HepG2 (cell line): ENCODE results near the gene STXBP4. TPM values are rescaled to one million over a fixed set of nuclear protein-coding genes. Genes with fewer than 3 reads are reported as not detected.
A peak's percentile ranks its signal among the peaks of the same experiment; 100 is the strongest.

Experiments
- DPF2 ChIP-seq: sonication (generic); formaldehyde crosslinking; IDR thresholded peaks from 2 replicates; pipeline ENCODE4 v1.4.0; 2020; ENCODE audit warnings: mild to moderate bottlenecking, low read depth, missing genetic modification reagents, borderline replicate concordance
- EED ChIP-seq: sonication (generic); formaldehyde crosslinking; IDR thresholded peaks from 2 replicates; pipeline ENCODE4 v1.5.0; 2020; ENCODE audit warnings: mild to moderate bottlenecking, missing genetic modification reagents
- IKZF4 ChIP-seq: sonication (generic); formaldehyde crosslinking; IDR thresholded peaks from 2 replicates; pipeline ENCODE4 v1.5.1; 2020; ENCODE audit warnings: borderline replicate concordance, mild to moderate bottlenecking, low read depth, missing genetic modification reagents; ENCODE audit errors: not compliant biosample characterization
- RFX5 ChIP-seq: IDR thresholded peaks from 2 replicates; pipeline ENCODE4 v1.6.1; 2011; ENCODE audit warnings: low read depth, low read length, improper control_type of control experiment
- RXRB ChIP-seq: IDR thresholded peaks from 2 replicates; pipeline ENCODE4 v1.6.1; 2016; ENCODE audit warnings: borderline replicate concordance, missing genetic modification reagents, missing compliant biosample characterization
- SMC3 ChIP-seq: IDR thresholded peaks from 2 replicates; pipeline ENCODE4 v1.6.1; 2011; ENCODE audit warnings: low read length, improper control_type of control experiment
- SNRNP70 ChIP-seq: fragments of 200-400 bp; formaldehyde crosslinking; IDR thresholded peaks from 2 replicates; pipeline ENCODE4 v1.6.1; 2017; ENCODE audit warnings: mild to moderate bottlenecking, low read depth, low read length, moderate library complexity
- SP2 ChIP-seq: sonication (generic); formaldehyde crosslinking; IDR thresholded peaks from 2 replicates; pipeline ENCODE4 v1.5.1; 2020; ENCODE audit warnings: mild to moderate bottlenecking, missing genetic modification reagents
- ZBTB3 ChIP-seq: sonication (generic); formaldehyde crosslinking; IDR thresholded peaks from 2 replicates; pipeline ENCODE4 v1.4.0; 2020; ENCODE audit warnings: low read depth, mild to moderate bottlenecking, moderate library complexity, missing genetic modification reagents, borderline replicate concordance
- ZFYVE20 ChIP-seq: sonication (generic); formaldehyde crosslinking; IDR thresholded peaks from 2 replicates; pipeline ENCODE4 v1.8.0; 2023; ENCODE audit warnings: low read depth, mild to moderate bottlenecking, moderate library complexity, missing genetic modification reagents, borderline replicate concordance
- ZKSCAN8 ChIP-seq: IDR thresholded peaks from 2 replicates; pipeline ENCODE4 v1.6.1; 2016; ENCODE audit warnings: borderline replicate concordance, missing genetic modification reagents, missing compliant biosample characterization
- ZMYM3 ChIP-seq: sonication (generic); formaldehyde crosslinking; IDR thresholded peaks from 2 replicates; pipeline ENCODE4 v1.5.1; 2020; ENCODE audit warnings: mild to moderate bottlenecking, missing genetic modification reagents
- ZNF235 ChIP-seq: sonication (generic); formaldehyde crosslinking; IDR thresholded peaks from 2 replicates; pipeline ENCODE4 v1.8.1; 2023; ENCODE audit warnings: mild to moderate bottlenecking, missing genetic modification reagents, borderline replicate concordance
- ZNF746 ChIP-seq: sonication (generic); formaldehyde crosslinking; IDR thresholded peaks from 2 replicates; pipeline ENCODE4 v1.8.0; 2022; ENCODE audit warnings: mild to moderate bottlenecking, missing genetic modification reagents
- polyA plus RNA-seq, 8 experiments: library from polyadenylated mRNA; depleted of rRNA in 3 of 8; stranded (reverse) in 7 of 8; unstranded in 1 of 8; fragments of >200 nt; fragmentation: Illumina TruSeq in 4 of 8; extraction: Trizol in 4 of 8; gene quantifications; 2 replicates each; pipeline versions ENCODE4 v1.2.1 to v1.2.3, GENCODE V29; 2011 to 2016; ENCODE audit warnings: low read depth in 4 of 8, missing spikeins in 1 of 8, mixed read lengths in 1 of 8; ENCODE audit not compliant: insufficient read depth in 1 of 8
- total RNA-seq, 5 experiments: library from RNA; depleted of rRNA; stranded (reverse); fragments of >200 nt; fragmentation: Illumina TruSeq; extraction: Trizol; gene quantifications; 2 replicates each; pipeline ENCODE4 v1.2.3, GENCODE V29; 2016; ENCODE audit warnings: low read depth in 1 of 5
- TF ChIP-seq, protein P1 (sequence below): sonication (generic); formaldehyde crosslinking; IDR thresholded peaks from 2 replicates; pipeline ENCODE4 v1.4.0; 2020; ENCODE audit warnings: missing genetic modification reagents, borderline replicate concordance
- TF ChIP-seq, protein P2 (sequence below): IDR thresholded peaks from 2 replicates; pipeline ENCODE4 v1.6.1; 2016; ENCODE audit warnings: low read depth
- TF ChIP-seq, protein P3 (sequence below): sonication (generic); formaldehyde crosslinking; conservative IDR thresholded peaks from 2 replicates; pipeline ENCODE4 v1.4.0; 2020; ENCODE audit warnings: missing genetic modification reagents
- TF ChIP-seq, protein P4 (sequence below): sonication (generic); formaldehyde crosslinking; IDR thresholded peaks from 2 replicates; pipeline ENCODE4 v1.8.1; 2022; ENCODE audit warnings: low read depth, mild to moderate bottlenecking, missing genetic modification reagents

Gene STXBP4
- total and polyA plus RNA-seq, 2 of the 13 experiments (the other 11 are each of a cell fraction or from before 2014, with no cell fraction given): 8.5 to 36.1 TPM

DNA sequence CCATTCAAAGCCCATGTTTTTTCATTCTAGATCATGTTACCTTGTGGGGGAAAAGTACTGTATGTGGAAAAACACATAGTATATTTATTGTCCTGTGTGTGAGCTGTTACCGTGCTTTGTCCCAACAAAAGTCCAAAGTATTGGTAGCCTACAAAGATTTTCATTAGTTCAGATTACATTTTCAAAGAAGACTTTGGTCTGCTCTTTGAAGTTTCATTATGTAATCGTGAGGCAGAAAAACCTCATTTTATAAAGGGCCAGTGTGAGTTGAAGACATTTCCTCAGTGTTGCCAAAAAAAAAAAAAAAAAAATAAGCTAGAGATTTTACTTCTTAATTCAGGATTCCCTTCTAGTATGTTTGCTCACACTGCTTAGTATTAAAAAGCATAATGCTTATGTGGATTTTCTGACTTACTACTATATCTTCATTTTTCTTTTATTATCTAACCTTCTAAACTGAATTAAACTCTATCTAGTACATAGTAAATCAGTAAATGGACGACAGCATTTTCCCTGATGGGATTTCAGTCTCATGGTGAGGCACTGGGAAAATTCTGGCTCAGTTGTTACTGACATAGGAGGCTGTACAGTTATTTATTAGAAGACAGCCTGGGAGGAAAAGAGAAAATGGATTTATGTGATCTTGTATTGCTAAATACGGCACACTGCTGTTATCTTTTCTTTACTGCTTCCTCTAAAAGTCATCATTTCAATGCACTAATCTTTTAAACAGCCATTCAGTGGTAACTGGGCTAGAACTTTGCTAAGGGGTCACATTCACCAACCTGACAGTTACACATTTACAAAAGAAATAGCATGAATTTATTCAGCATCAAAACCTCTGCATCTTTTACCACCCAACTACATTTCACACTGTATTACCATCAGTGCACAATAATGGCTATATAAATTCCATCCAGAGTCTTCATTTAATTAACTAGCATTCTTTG, 100.6 kb downstream of the STXBP4 start (continued):
- TF ChIP-seq, protein P1, sequence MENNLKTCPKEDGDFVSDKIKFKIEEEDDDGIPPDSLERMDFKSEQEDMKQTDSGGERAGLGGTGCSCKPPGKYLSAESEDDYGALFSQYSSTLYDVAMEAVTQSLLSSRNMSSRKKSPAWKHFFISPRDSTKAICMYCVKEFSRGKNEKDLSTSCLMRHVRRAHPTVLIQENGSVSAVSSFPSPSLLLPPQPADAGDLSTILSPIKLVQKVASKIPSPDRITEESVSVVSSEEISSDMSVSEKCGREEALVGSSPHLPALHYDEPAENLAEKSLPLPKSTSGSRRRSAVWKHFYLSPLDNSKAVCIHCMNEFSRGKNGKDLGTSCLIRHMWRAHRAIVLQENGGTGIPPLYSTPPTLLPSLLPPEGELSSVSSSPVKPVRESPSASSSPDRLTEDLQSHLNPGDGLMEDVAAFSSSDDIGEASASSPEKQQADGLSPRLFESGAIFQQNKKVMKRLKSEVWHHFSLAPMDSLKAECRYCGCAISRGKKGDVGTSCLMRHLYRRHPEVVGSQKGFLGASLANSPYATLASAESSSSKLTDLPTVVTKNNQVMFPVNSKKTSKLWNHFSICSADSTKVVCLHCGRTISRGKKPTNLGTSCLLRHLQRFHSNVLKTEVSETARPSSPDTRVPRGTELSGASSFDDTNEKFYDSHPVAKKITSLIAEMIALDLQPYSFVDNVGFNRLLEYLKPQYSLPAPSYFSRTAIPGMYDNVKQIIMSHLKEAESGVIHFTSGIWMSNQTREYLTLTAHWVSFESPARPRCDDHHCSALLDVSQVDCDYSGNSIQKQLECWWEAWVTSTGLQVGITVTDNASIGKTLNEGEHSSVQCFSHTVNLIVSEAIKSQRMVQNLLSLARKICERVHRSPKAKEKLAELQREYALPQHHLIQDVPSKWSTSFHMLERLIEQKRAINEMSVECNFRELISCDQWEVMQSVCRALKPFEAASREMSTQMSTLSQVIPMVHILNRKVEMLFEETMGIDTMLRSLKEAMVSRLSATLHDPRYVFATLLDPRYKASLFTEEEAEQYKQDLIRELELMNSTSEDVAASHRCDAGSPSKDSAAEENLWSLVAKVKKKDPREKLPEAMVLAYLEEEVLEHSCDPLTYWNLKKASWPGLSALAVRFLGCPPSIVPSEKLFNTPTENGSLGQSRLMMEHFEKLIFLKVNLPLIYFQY: peak; percentile 21; the same call in 1 of the 2 replicates
- no peak for TF ChIP-seq SP2 (CRISPR knock-in tag)
- TF ChIP-seq, protein P2, sequence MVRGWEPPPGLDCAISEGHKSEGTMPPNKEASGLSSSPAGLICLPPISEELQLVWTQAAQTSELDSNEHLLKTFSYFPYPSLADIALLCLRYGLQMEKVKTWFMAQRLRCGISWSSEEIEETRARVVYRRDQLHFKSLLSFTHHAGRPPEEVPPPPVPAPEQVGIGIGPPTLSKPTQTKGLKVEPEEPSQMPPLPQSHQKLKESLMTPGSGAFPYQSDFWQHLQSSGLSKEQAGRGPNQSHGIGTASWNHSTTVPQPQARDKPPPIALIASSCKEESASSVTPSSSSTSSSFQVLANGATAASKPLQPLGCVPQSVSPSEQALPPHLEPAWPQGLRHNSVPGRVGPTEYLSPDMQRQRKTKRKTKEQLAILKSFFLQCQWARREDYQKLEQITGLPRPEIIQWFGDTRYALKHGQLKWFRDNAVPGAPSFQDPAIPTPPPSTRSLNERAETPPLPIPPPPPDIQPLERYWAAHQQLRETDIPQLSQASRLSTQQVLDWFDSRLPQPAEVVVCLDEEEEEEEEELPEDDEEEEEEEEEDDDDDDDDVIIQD (CRISPR knock-in tag): peak; percentile 76; the same call in 1 of the 2 replicates
- TF ChIP-seq RFX5: no peak
- TF ChIP-seq ZBTB3 (CRISPR knock-in tag): no peak
- no peak for TF ChIP-seq SNRNP70
- TF ChIP-seq ZMYM3 (CRISPR knock-in tag): no peak
- TF ChIP-seq ZNF235 (CRISPR knock-in tag): no peak
- TF ChIP-seq SMC3: no peak
- peak; percentile 69; the same call in 1 of the 2 replicates for TF ChIP-seq ZKSCAN8
- TF ChIP-seq RXRB: peak; percentile 77; the same call in 1 of the 2 replicates
- TF ChIP-seq, protein P3, sequence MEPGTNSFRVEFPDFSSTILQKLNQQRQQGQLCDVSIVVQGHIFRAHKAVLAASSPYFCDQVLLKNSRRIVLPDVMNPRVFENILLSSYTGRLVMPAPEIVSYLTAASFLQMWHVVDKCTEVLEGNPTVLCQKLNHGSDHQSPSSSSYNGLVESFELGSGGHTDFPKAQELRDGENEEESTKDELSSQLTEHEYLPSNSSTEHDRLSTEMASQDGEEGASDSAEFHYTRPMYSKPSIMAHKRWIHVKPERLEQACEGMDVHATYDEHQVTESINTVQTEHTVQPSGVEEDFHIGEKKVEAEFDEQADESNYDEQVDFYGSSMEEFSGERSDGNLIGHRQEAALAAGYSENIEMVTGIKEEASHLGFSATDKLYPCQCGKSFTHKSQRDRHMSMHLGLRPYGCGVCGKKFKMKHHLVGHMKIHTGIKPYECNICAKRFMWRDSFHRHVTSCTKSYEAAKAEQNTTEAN: peak; percentile 52; the same call in 1 of the 2 replicates
- TF ChIP-seq EED (CRISPR knock-in tag): no peak
- no peak for TF ChIP-seq IKZF4 (CRISPR knock-in tag)
- TF ChIP-seq ZNF746 (CRISPR knock-in tag): no peak
- no peak for TF ChIP-seq ZFYVE20
- TF ChIP-seq DPF2: peak; percentile 46; the same call in 1 of the 2 replicates
- TF ChIP-seq, protein P4, sequence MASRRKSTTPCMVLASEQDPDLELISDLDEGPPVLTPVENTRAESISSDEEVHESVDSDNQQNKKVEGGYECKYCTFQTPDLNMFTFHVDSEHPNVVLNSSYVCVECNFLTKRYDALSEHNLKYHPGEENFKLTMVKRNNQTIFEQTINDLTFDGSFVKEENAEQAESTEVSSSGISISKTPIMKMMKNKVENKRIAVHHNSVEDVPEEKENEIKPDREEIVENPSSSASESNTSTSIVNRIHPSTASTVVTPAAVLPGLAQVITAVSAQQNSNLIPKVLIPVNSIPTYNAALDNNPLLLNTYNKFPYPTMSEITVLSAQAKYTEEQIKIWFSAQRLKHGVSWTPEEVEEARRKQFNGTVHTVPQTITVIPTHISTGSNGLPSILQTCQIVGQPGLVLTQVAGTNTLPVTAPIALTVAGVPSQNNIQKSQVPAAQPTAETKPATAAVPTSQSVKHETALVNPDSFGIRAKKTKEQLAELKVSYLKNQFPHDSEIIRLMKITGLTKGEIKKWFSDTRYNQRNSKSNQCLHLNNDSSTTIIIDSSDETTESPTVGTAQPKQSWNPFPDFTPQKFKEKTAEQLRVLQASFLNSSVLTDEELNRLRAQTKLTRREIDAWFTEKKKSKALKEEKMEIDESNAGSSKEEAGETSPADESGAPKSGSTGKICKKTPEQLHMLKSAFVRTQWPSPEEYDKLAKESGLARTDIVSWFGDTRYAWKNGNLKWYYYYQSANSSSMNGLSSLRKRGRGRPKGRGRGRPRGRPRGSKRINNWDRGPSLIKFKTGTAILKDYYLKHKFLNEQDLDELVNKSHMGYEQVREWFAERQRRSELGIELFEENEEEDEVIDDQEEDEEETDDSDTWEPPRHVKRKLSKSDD: no peak
